ENCODE data around the gene GSE1.

GSE1 gene

GRCh38 chr16:85650844-85651628 lies 37.9 kb downstream of the GSE1 start:
- no peak for DNase-seq

- DNase-seq = no peak
These were observed 38.7 kb downstream of the GSE1 start for GRCh38 chr16:85651629-85652430.

- DNase-seq = peak; percentile 46
These were observed 39.5 kb downstream of the GSE1 start for GRCh38 chr16:85652431-85653221.

GRCh38 chr16:85653290-85653891 lies 40.3 kb downstream of the GSE1 start:
- no peak for DNase-seq

GRCh38 chr16:85654251-85655095 lies 41.4 kb downstream of the GSE1 start:
- DNase-seq = no peak

GRCh38 chr16:85655216-85656129 lies 42.4 kb downstream of the GSE1 start:
- DNase-seq = no peak

GRCh38 chr16:85656351-85657266 lies 43.5 kb downstream of the GSE1 start:
- no peak for DNase-seq

- DNase-seq = no peak
These were observed 44.1 kb downstream of the GSE1 start for GRCh38 chr16:85657267-85657650.

GRCh38 chr16:85657996-85658395 lies 44.9 kb downstream of the GSE1 start:
- DNase-seq = no peak

GRCh38 chr16:85658504-85659326 lies 45.6 kb downstream of the GSE1 start:
- no peak for DNase-seq

- no peak for DNase-seq
These were observed 46.2 kb downstream of the GSE1 start for GRCh38 chr16:85659336-85659735.

- no peak for DNase-seq
These were observed 46.8 kb downstream of the GSE1 start for GRCh38 chr16:85659805-85660511.

- DNase-seq = no peak
These were observed 48.0 kb downstream of the GSE1 start for GRCh38 chr16:85660843-85661739.

GRCh38 chr16:85661740-85662481 lies 48.8 kb downstream of the GSE1 start:
- no peak for DNase-seq

GRCh38 chr16:85662482-85662812 lies 49.3 kb downstream of the GSE1 start:
- no peak for DNase-seq

Measured in NCI-H446 treated with DMSO at 0.1 percent for 48 hours (cell line).